ENCODE data around the gene YY1AP1.
"Not testable (repeated sequence)": the region's sequence is repeated elsewhere in the genome, so short reads cannot be mapped to it uniquely, and the experiment has no call there.

YY1AP1 gene

GRCh38 chr1:155688324-155689080 lies at the start of gene YY1AP1:
Gene YY1AP1, minus strand, starts transcription at chr1:155688774. Its CDS starts 8,338 bp downstream, at chr1:155680436.
- DNase-seq, result peak; percentile 73 to 82

- peak; percentile 81 to 84 for DNase-seq
These were observed 40.7 kb upstream of the YY1AP1 start for GRCh38 chr1:155729031-155729898.

- no peak for DNase-seq
These were observed 36.6 kb upstream of the YY1AP1 start for GRCh38 chr1:155725142-155725541.

GRCh38 chr1:155719703-155720102 lies 31.1 kb upstream of the YY1AP1 start:
- no peak for DNase-seq

GRCh38 chr1:155718524-155719115 lies 30.0 kb upstream of the YY1AP1 start:
- DNase-seq, result not testable (repeated sequence)

GRCh38 chr1:155717041-155717440 lies 28.5 kb upstream of the YY1AP1 start:
- no peak for DNase-seq

- no peak for DNase-seq
These were observed 27.2 kb upstream of the YY1AP1 start for GRCh38 chr1:155715777-155716176.

GRCh38 chr1:155715056-155715455 lies 26.5 kb upstream of the YY1AP1 start:
- DNase-seq, result not testable (repeated sequence)

- DNase-seq, result no peak
These were observed 24.5 kb upstream of the YY1AP1 start for GRCh38 chr1:155713075-155713474.

GRCh38 chr1:155712636-155713035 lies 24.1 kb upstream of the YY1AP1 start:
- peak; percentile 5 to 15 for DNase-seq

GRCh38 chr1:155711457-155711856 lies 22.9 kb upstream of the YY1AP1 start:
- not testable (repeated sequence) for DNase-seq

- no peak for DNase-seq
These were observed 20.8 kb upstream of the YY1AP1 start for GRCh38 chr1:155709391-155709790.

GRCh38 chr1:155706139-155706538 lies 17.6 kb upstream of the YY1AP1 start:
- no peak for DNase-seq

- DNase-seq, result not testable (repeated sequence)
These were observed 15.8 kb upstream of the YY1AP1 start for GRCh38 chr1:155704414-155704813.

- DNase-seq, result no peak
These were observed 14.6 kb upstream of the YY1AP1 start for GRCh38 chr1:155703216-155703615.

GRCh38 chr1:155701675-155702074 lies 13.1 kb upstream of the YY1AP1 start:
- not testable (repeated sequence) for DNase-seq

- DNase-seq, result not testable (repeated sequence)
These were observed 10.5 kb upstream of the YY1AP1 start for GRCh38 chr1:155699062-155699461.

- no peak for DNase-seq
These were observed 9.9 kb upstream of the YY1AP1 start for GRCh38 chr1:155698382-155699038.

- not testable (repeated sequence) for DNase-seq
These were observed 9.0 kb upstream of the YY1AP1 start for GRCh38 chr1:155697616-155698015.

GRCh38 chr1:155697046-155697445 lies 8.5 kb upstream of the YY1AP1 start:
- DNase-seq, result no peak

GRCh38 chr1:155696524-155696923 lies 8.0 kb upstream of the YY1AP1 start:
- DNase-seq, result no peak

GRCh38 chr1:155695608-155696007 lies 7.0 kb upstream of the YY1AP1 start:
- no peak for DNase-seq

- no peak for DNase-seq
These were observed 6.5 kb upstream of the YY1AP1 start for GRCh38 chr1:155695072-155695471.
